HepG2 (cell line): ENCODE results near the gene UBFD1. TPM values are rescaled to one million over a fixed set of nuclear protein-coding genes. Genes with fewer than 3 reads are reported as not detected.

ENCODE experiments used
- AFF4 ChIP-seq: sonication (generic); formaldehyde crosslinking; IDR thresholded peaks from 2 replicates; pipeline ENCODE4 v1.4.0; 2020; ENCODE audit warnings: missing genetic modification reagents
- CBFB ChIP-seq: sonication (generic); formaldehyde crosslinking; IDR thresholded peaks from 2 replicates; pipeline ENCODE4 v1.4.0; 2020; ENCODE audit warnings: missing genetic modification reagents
- DMTF1 ChIP-seq: sonication (generic); formaldehyde crosslinking; IDR thresholded peaks from 2 replicates; pipeline ENCODE4 v1.4.0; 2020; ENCODE audit warnings: mild to moderate bottlenecking, missing genetic modification reagents
- DNMT3B ChIP-seq: conservative IDR thresholded peaks from 2 replicates; pipeline ENCODE4 v1.6.1; 2016; ENCODE audit warnings: missing biosample characterization, control low read depth
- EZH2 ChIP-seq: conservative IDR thresholded peaks from 2 replicates; pipeline ENCODE4 v1.6.1; 2012; ENCODE audit warnings: mild to moderate bottlenecking, low read depth, low read length, moderate library complexity
- FIP1L1 ChIP-seq: fragments of 200-400 bp; formaldehyde crosslinking; IDR thresholded peaks from 2 replicates; pipeline ENCODE4 v1.6.1; 2018; ENCODE audit warnings: low read depth, mild to moderate bottlenecking, low read length, moderate library complexity, borderline replicate concordance; ENCODE audit not compliant: insufficient read depth
- MAZ ChIP-seq, 2 experiments: sonication (generic) in 1 of 2; formaldehyde crosslinking in 1 of 2; IDR thresholded peaks; 2 replicates each; pipeline versions ENCODE4 v1.5.0 to v1.6.1; 2012 to 2020; ENCODE audit warnings: low read depth in 2 of 2, mild to moderate bottlenecking in 2 of 2, borderline replicate concordance in 1 of 2, improper control_type of control experiment in 1 of 2, low read length in 1 of 2, missing genetic modification reagents in 1 of 2, moderate library complexity in 1 of 2
- MBD4 ChIP-seq: IDR thresholded peaks from 2 replicates; pipeline ENCODE4 v1.6.1; 2012; ENCODE audit warnings: low read length, inconsistent platforms, borderline replicate concordance
- NFE2L2 ChIP-seq: fragments of 150-350 bp; IDR thresholded peaks from 2 replicates; pipeline ENCODE4 v1.6.1; 2014; ENCODE audit warnings: low read length
- TOE1 ChIP-seq: sonication (generic); formaldehyde crosslinking; IDR thresholded peaks from 2 replicates; pipeline ENCODE4 v1.4.0; 2020; ENCODE audit warnings: mild to moderate bottlenecking, missing genetic modification reagents
- ZBTB3 ChIP-seq: sonication (generic); formaldehyde crosslinking; IDR thresholded peaks from 2 replicates; pipeline ENCODE4 v1.4.0; 2020; ENCODE audit warnings: low read depth, mild to moderate bottlenecking, moderate library complexity, missing genetic modification reagents, borderline replicate concordance
- ZHX2 ChIP-seq, 2 experiments: sonication (generic) in 1 of 2; formaldehyde crosslinking in 1 of 2; IDR thresholded peaks; 2 replicates each; pipeline versions ENCODE4 v1.6.1 to v1.9.0; 2014 to 2022; ENCODE audit warnings: antibody characterized with exemption in 1 of 2, borderline replicate concordance in 1 of 2, inconsistent platforms in 1 of 2, low read depth in 1 of 2, missing genetic modification reagents in 1 of 2
- ZNF136 ChIP-seq: sonication (generic); formaldehyde crosslinking; IDR thresholded peaks from 2 replicates; pipeline ENCODE4 v1.8.1; 2022; ENCODE audit warnings: low read depth, mild to moderate bottlenecking, moderate library complexity, missing genetic modification reagents
- ZNF615 ChIP-seq: sonication (generic); formaldehyde crosslinking; IDR thresholded peaks from 2 replicates; pipeline ENCODE4 v1.5.0; 2020; ENCODE audit warnings: mild to moderate bottlenecking, missing genetic modification reagents, borderline replicate concordance
- ZNF777 ChIP-seq: sonication (generic); formaldehyde crosslinking; IDR thresholded peaks from 2 replicates; pipeline ENCODE4 v1.4.0; 2020; ENCODE audit warnings: missing genetic modification reagents
- polyA plus RNA-seq, 8 experiments: library from polyadenylated mRNA; depleted of rRNA in 3 of 8; stranded (reverse) in 7 of 8; unstranded in 1 of 8; fragments of >200 nt; fragmentation: Illumina TruSeq in 4 of 8; extraction: Trizol in 4 of 8; gene quantifications; 2 replicates each; pipeline versions ENCODE4 v1.2.1 to v1.2.3, GENCODE V29; 2011 to 2016; ENCODE audit warnings: low read depth in 4 of 8, missing spikeins in 1 of 8, mixed read lengths in 1 of 8; ENCODE audit not compliant: insufficient read depth in 1 of 8
- total RNA-seq, 5 experiments: library from RNA; depleted of rRNA; stranded (reverse); fragments of >200 nt; fragmentation: Illumina TruSeq; extraction: Trizol; gene quantifications; 2 replicates each; pipeline ENCODE4 v1.2.3, GENCODE V29; 2016; ENCODE audit warnings: low read depth in 1 of 5

The UBFD1 gene
- total and polyA plus RNA-seq, 2 of the 13 experiments (the other 11 are each of a cell fraction or from before 2014, with no cell fraction given) = 100 to 111 TPM

- peak; percentile 76 for TF ChIP-seq MAZ (IDR thresholded peaks at IDR 0.05; ENCODE audit: borderline replicate concordance, low read depth, low read length)
- peak; percentile 91; the same call in 1 of the 2 replicates for TF ChIP-seq MAZ (CRISPR knock-in tag; IDR thresholded peaks at IDR 0.05; ENCODE audit: low read depth)
- TF ChIP-seq ZNF615 (CRISPR knock-in tag) = no peak
- no peak for TF ChIP-seq MBD4
- peak; percentile 59; the same call in 1 of the 2 replicates for TF ChIP-seq ZBTB3
- peak; percentile 79; the same call in 1 of the 2 replicates for TF ChIP-seq CBFB (CRISPR knock-in tag)
- peak; percentile 62; the same call in 1 of the 2 replicates for TF ChIP-seq ZNF136 (CRISPR knock-in tag)
- peak; percentile 28; the same call in 1 of the 2 replicates for TF ChIP-seq AFF4
- TF ChIP-seq ZHX2 (IDR thresholded peaks at IDR 0.05; ENCODE audit: low read depth) = 0 out of 2 replicates have a peak, but pooled peaks have one; percentile 33
- TF ChIP-seq ZHX2 (CRISPR knock-in tag; IDR thresholded peaks at IDR 0.05; ENCODE audit: borderline replicate concordance) = peak; percentile 96
- peak; percentile 97; the same call in 1 of the 2 replicates for TF ChIP-seq FIP1L1
- peak; percentile 44; the same call in 1 of the 2 replicates for TF ChIP-seq DMTF1
- TF ChIP-seq NFE2L2 = no peak
- no peak for TF ChIP-seq EZH2
- peak; percentile 94; the same call in 1 of the 2 replicates for TF ChIP-seq TOE1
- peak; percentile 89 for TF ChIP-seq ZNF777 (CRISPR knock-in tag)
- 0 out of 2 replicates have a peak, but pooled peaks have one; percentile 59 for TF ChIP-seq DNMT3B (CRISPR knock-in tag)
Observed at GRCh38 chr16:23510164-23510914, 47.2 kb upstream of the UBFD1 start, which contains the start of gene GGA2 (continued).
